PFSK-1 (cell line): ENCODE measurements around the gene RAE1.

Experiments
- FOXP2 ChIP-seq: optimal IDR thresholded peaks from 2 replicates; pipeline ENCODE3; 2011; ENCODE audit warnings: borderline replicate concordance, control low read depth, inconsistent platforms; ENCODE audit not compliant: insufficient read depth; ENCODE audit errors: extremely low read length, extremely low read depth
- POLR2AphosphoS5 ChIP-seq: IDR thresholded peaks from 2 replicates; pipeline ENCODE4 v1.6.1; 2012; ENCODE audit warnings: low read depth, mild to moderate bottlenecking, control low read depth, low read length, moderate library complexity
- SIN3A ChIP-seq: IDR thresholded peaks from 2 replicates; pipeline ENCODE4 v1.6.1; 2012; ENCODE audit warnings: mild to moderate bottlenecking, low read length, moderate library complexity, borderline replicate concordance; ENCODE audit not compliant: insufficient read depth
- TAF1 ChIP-seq: IDR thresholded peaks from 2 replicates; pipeline ENCODE4 v1.6.1; 2012; ENCODE audit warnings: low read length, control low read depth, borderline replicate concordance; ENCODE audit not compliant: insufficient read depth
- TF ChIP-seq, protein P1 (sequence below), 2 experiments: IDR thresholded peaks; 2 replicates each; pipeline versions ENCODE4 v1.6.1 to v1.8.0; 2011 to 2012; ENCODE audit warnings: low read depth in 2 of 2, low read length in 2 of 2, control low read depth in 1 of 2, inconsistent platforms in 1 of 2, mild to moderate bottlenecking in 1 of 2, moderate library complexity in 1 of 2; ENCODE audit not compliant: insufficient read depth in 1 of 2

Gene RAE1

DNA sequence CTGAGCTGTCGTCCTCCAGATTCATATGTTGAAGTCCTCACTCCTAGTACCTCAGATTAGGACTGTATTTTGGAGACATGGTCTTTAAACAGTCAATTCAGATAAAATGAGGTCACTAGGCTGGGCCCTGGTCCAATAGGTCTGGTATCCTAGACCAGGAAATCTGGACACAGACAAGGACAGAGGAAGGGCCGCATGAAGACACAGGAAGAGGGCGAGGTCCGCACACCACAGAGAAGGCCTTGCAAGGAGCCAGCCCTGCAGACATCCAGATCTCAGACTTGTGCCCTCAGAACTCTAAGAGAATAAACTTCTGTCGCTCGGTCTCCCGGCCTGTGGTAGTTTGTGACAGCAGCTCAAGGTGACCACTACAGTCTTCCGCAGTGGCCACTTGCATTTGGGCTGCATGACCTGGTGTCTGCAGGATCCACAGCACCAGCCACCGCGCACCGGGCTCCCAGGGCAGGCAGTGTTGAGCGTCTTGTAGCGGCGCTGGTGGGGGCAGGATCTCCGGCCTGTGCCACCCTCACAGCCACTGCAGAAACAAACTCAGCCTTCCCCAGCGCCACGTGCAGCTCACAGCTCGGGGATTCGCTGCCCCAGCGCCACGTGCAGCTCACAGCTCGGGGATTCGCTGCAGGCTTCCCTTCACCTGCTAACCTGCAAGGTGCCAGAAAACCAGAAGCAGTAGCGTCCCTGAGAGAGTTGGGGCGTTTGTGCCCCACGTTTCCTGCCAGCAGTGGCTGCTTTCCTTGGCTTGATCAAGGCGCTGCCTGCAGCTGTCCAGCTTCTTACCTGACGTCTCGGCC lies 34.1 kb downstream of the RAE1 start:
- TF ChIP-seq, protein P1, sequence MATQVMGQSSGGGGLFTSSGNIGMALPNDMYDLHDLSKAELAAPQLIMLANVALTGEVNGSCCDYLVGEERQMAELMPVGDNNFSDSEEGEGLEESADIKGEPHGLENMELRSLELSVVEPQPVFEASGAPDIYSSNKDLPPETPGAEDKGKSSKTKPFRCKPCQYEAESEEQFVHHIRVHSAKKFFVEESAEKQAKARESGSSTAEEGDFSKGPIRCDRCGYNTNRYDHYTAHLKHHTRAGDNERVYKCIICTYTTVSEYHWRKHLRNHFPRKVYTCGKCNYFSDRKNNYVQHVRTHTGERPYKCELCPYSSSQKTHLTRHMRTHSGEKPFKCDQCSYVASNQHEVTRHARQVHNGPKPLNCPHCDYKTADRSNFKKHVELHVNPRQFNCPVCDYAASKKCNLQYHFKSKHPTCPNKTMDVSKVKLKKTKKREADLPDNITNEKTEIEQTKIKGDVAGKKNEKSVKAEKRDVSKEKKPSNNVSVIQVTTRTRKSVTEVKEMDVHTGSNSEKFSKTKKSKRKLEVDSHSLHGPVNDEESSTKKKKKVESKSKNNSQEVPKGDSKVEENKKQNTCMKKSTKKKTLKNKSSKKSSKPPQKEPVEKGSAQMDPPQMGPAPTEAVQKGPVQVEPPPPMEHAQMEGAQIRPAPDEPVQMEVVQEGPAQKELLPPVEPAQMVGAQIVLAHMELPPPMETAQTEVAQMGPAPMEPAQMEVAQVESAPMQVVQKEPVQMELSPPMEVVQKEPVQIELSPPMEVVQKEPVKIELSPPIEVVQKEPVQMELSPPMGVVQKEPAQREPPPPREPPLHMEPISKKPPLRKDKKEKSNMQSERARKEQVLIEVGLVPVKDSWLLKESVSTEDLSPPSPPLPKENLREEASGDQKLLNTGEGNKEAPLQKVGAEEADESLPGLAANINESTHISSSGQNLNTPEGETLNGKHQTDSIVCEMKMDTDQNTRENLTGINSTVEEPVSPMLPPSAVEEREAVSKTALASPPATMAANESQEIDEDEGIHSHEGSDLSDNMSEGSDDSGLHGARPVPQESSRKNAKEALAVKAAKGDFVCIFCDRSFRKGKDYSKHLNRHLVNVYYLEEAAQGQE (IDR thresholded peaks at IDR 0.05; ENCODE audit: insufficient read depth in 1 of 2, low read depth in 2 of 2, low read length in 2 of 2): no peak
- TF ChIP-seq SIN3A: no peak

DNA sequence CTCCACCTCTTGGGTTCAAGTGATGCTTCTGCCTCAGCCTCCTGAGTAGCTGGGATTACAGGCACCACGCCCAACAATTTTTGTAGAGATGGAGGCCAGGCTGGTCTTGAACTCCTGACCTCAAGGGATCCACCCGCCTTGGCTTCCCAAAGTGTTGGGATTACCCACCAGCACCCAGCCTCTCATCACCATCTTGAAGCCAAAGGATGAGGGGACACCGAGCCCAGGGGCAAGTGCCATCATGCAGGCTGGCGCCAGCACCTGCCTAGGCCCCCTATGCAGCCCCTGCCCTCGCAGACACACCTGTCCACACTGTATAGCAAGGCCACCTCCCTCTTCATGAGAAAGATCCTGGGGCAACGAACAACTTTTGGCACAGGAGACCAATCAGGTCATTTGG lies 34.9 kb downstream of the RAE1 start:
- no peak for TF ChIP-seq POLR2AphosphoS5
- TF ChIP-seq FOXP2: no peak
- TF ChIP-seq TAF1: no peak
- TF ChIP-seq, protein P1 (IDR thresholded peaks at IDR 0.05; ENCODE audit: insufficient read depth in 1 of 2, low read depth in 2 of 2, low read length in 2 of 2): no peak
- TF ChIP-seq SIN3A: no peak

DNA sequence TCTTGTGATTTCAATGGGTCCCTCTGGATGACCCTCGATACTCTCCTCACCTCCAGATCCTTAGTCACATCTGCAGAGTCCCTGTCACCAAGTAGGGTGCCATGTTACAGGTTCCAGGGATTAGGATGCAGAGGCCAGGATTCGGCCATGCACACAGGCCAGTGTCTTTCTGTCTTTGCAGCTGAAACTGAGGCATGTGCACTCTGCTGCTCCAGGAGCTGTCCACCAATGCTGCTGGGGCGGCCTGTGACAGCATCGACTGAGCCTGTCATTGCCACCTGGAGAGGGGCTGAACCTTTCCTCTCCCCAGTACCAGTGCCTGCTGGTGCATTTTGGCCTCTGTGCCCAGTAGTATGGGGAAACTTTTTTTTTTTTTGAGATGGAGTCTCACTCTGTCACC lies 35.7 kb downstream of the RAE1 start:
- TF ChIP-seq SIN3A (no peak), FOXP2 (no peak), TAF1 (no peak), POLR2AphosphoS5 (no peak)
- TF ChIP-seq, protein P1 (IDR thresholded peaks at IDR 0.05; ENCODE audit: insufficient read depth in 1 of 2, low read depth in 2 of 2, low read length in 2 of 2): no peak

DNA sequence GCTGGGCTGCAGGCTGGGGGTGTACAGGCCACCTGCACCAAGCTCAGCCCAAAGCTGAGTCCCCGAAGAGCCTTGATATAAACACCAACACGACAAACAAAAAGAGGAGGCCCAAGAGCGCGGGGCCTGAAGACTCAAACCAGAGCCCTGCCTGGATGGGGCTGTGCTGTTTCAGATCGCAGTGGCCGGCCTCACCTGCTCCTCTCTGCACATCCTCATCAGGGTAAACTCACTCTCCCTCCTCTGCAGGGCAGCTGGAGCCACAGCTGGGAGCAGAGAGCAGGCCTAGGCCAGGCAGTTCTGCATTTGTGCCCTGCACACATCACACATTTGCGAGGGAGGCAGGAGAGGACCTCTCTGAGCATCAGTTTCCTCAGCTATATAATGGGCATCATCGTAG lies 36.4 kb downstream of the RAE1 start:
- no peak for TF ChIP-seq TAF1
- TF ChIP-seq, protein P1 (IDR thresholded peaks at IDR 0.05; ENCODE audit: insufficient read depth in 1 of 2, low read depth in 2 of 2, low read length in 2 of 2): no peak

DNA sequence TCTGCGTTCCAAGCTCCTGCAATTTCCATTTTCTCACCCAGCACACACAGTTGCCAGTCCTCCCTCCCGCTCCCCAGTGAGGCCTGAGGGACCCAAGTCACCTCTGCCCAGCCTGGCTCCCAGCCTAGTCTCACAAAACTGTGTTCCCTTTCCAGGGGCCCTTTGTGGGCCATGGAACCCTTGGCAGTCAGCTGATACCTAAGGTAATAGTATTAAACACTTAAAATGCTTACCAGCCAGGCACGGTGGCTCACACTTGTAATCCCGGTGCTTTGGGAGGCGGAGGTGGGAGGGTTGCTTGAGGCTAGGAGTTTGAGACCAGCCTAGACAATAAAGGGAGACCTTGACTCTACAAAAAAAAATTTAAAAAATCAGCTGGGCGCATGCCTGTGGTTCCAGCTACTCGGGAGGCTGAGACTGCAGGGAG lies 36.9 kb downstream of the RAE1 start:
- no peak for TF ChIP-seq TAF1
- no peak for TF ChIP-seq FOXP2
- TF ChIP-seq SIN3A: no peak
- no peak for TF ChIP-seq POLR2AphosphoS5
- TF ChIP-seq, protein P1 (IDR thresholded peaks at IDR 0.05; ENCODE audit: insufficient read depth in 1 of 2, low read depth in 2 of 2, low read length in 2 of 2): no peak
